ENCODE measurements around the gene HINT3.
"Not testable (repeated sequence)": the region's sequence is repeated elsewhere in the genome, so short reads cannot be mapped to it uniquely, and the experiment has no call there.

The HINT3 gene

GRCh38 chr6:125956506-125957390, at the start of gene HINT3:
Gene HINT3, plus strand, starts transcription at chr6:125956770. Its CDS starts 208 bp downstream, at chr6:125956978.
- in situ Hi-C loops (cut with MboI; ENCODE audit: low sequenced_read_pairs): loop anchor here (10.0 kb wide), 1 partner anchor 172 kb away; no protein-coding TSS in a partner anchor

- in situ Hi-C loops (cut with MboI; ENCODE audit: low sequenced_read_pairs): no loop called here
Measured at GRCh38 chr6:125910527-125910926, 46.0 kb upstream of the HINT3 start.

GRCh38 chr6:125911051-125911451, 45.5 kb upstream of the HINT3 start:
- in situ Hi-C loops (cut with MboI; ENCODE audit: low sequenced_read_pairs): not testable (repeated sequence)

GRCh38 chr6:125912430-125912829, 44.1 kb upstream of the HINT3 start:
- in situ Hi-C loops (cut with MboI; ENCODE audit: low sequenced_read_pairs): not testable (repeated sequence)

- in situ Hi-C loops (cut with MboI; ENCODE audit: low sequenced_read_pairs): no loop called here
Measured at GRCh38 chr6:125913145-125913544, 43.4 kb upstream of the HINT3 start.

GRCh38 chr6:125913864-125914351, 42.7 kb upstream of the HINT3 start:
- in situ Hi-C loops (cut with MboI; ENCODE audit: low sequenced_read_pairs): no loop called here

GRCh38 chr6:125918230-125918629, 38.3 kb upstream of the HINT3 start:
- in situ Hi-C loops (cut with MboI; ENCODE audit: low sequenced_read_pairs): no loop called here

- in situ Hi-C loops (cut with MboI; ENCODE audit: low sequenced_read_pairs): no loop called here
Measured at GRCh38 chr6:125918681-125919566, 37.6 kb upstream of the HINT3 start.

GRCh38 chr6:125919618-125920017, 37.0 kb upstream of the HINT3 start:
- in situ Hi-C loops (cut with MboI; ENCODE audit: low sequenced_read_pairs): no loop called here

GRCh38 chr6:125922322-125922860, 34.2 kb upstream of the HINT3 start:
- in situ Hi-C loops (cut with MboI; ENCODE audit: low sequenced_read_pairs): no loop called here

GRCh38 chr6:125923366-125923877, 33.1 kb upstream of the HINT3 start:
- in situ Hi-C loops (cut with MboI; ENCODE audit: low sequenced_read_pairs): no loop called here

GRCh38 chr6:125924169-125924568, 32.4 kb upstream of the HINT3 start:
- in situ Hi-C loops (cut with MboI; ENCODE audit: low sequenced_read_pairs): no loop called here

GRCh38 chr6:125924697-125925358, 31.7 kb upstream of the HINT3 start:
- in situ Hi-C loops (cut with MboI; ENCODE audit: low sequenced_read_pairs): no loop called here

- in situ Hi-C loops (cut with MboI; ENCODE audit: low sequenced_read_pairs): no loop called here
Measured at GRCh38 chr6:125926711-125927110, 29.9 kb upstream of the HINT3 start.

- in situ Hi-C loops (cut with MboI; ENCODE audit: low sequenced_read_pairs): no loop called here
Measured at GRCh38 chr6:125927761-125928160, 28.8 kb upstream of the HINT3 start.

- in situ Hi-C loops (cut with MboI; ENCODE audit: low sequenced_read_pairs): no loop called here
Measured at GRCh38 chr6:125930765-125931418, 25.7 kb upstream of the HINT3 start.

GRCh38 chr6:125931733-125932450, 24.7 kb upstream of the HINT3 start:
- in situ Hi-C loops (cut with MboI; ENCODE audit: low sequenced_read_pairs): no loop called here

- in situ Hi-C loops (cut with MboI; ENCODE audit: low sequenced_read_pairs): no loop called here
Measured at GRCh38 chr6:125932451-125932795, 24.1 kb upstream of the HINT3 start.

GRCh38 chr6:125935520-125935919, 21.1 kb upstream of the HINT3 start:
- in situ Hi-C loops (cut with MboI; ENCODE audit: low sequenced_read_pairs): not testable (repeated sequence)
